ENCODE data around the gene HSPBAP1. TPM values are rescaled to one million over a fixed set of nuclear protein-coding genes. Genes with fewer than 3 reads are reported as not detected.

Gene HSPBAP1
- total RNA-seq, 6 donors from 2014 or later: 6.8 to 36.4 (median 13.9) TPM

DNA sequence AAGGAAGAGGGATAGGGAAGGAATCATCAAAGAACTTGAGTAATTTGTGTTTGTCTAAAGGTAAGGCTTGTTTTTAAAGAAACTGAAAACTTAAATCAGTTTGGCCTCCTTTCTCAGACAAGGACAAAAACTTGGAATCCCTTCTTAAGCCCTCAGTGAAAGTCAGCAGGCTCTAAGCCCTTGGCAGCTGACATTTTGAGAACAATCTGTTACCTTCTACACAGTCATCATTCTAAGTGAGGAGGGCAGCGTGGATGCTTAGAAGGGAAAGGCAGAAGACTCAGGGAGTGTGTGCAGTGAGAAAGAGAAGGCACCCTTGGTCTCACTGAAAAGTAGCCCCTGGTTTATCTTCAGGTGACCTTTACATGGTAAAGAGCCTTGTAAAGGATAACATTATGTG, 10.8 kb downstream of the HSPBAP1 start:
- H3K27ac ChIP-seq: no peak overlapping the region
- H3K27me3 ChIP-seq: no peaks in the 10 kb centered on the region
- TF ChIP-seq POLR2AphosphoS5 (IDR thresholded peaks at IDR 0.05): no peak
- TF ChIP-seq EP300 (IDR thresholded peaks at IDR 0.05): no peak
- TF ChIP-seq POLR2A (IDR thresholded peaks at IDR 0.05): no peak
- TF ChIP-seq CTCF (IDR thresholded peaks at IDR 0.05): no peak
- H3K9me3 ChIP-seq: no peaks in the 10 kb centered on the region
- H3K36me3 ChIP-seq: peaks cover 0 to 4% (median 0%) of the 10 kb centered on the region in 4 donors
- no peak for DNase-seq
- ATAC-seq (ENCODE audit: low FRiP score in 2 of 2): no peak
- H3K4me1 ChIP-seq: no peaks in the 10 kb centered on the region
- WGBS, 2 donors: 91 to 100% methylated on average over 1 of the region's 1 CpG
- no peak overlapping the region for H3K4me3 ChIP-seq

DNA sequence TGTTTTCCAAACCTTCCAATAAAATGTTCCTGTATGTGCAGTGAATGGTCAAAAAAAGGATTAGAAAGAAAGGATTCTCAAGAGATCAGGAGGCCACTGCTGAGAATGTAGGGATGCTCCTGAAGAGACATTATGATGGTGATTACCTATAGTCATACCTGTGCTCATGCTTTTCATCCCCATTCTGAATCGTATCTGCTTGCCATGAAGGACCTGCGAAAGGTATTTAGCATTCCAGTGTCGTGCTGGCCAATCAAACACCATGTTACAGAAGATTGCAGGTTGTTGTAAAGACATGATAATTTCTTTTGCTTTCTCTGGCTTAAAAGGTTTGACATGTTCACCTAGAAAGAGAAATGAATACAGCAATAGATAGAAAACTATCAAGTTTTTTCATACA, 16.1 kb downstream of the HSPBAP1 start:
- DNase-seq (no peak), ATAC-seq (ENCODE audit: low FRiP score in 2 of 2) (no peak)
- peaks cover 0 to 3% (median 0%) of the 10 kb centered on the region in 4 donors for H3K36me3 ChIP-seq
- TF ChIP-seq CTCF (IDR thresholded peaks at IDR 0.05) (no peak), POLR2A (IDR thresholded peaks at IDR 0.05) (no peak)
- H3K27me3 ChIP-seq: no peaks in the 10 kb centered on the region
- H3K4me1 ChIP-seq: no peaks in the 10 kb centered on the region
- no peak overlapping the region for H3K27ac ChIP-seq
- H3K9me3 ChIP-seq: no peaks in the 10 kb centered on the region
- 85% methylated on average over 3 of the region's 3 CpGs for WGBS, 2 donors
- no peak overlapping the region for H3K4me3 ChIP-seq

DNA sequence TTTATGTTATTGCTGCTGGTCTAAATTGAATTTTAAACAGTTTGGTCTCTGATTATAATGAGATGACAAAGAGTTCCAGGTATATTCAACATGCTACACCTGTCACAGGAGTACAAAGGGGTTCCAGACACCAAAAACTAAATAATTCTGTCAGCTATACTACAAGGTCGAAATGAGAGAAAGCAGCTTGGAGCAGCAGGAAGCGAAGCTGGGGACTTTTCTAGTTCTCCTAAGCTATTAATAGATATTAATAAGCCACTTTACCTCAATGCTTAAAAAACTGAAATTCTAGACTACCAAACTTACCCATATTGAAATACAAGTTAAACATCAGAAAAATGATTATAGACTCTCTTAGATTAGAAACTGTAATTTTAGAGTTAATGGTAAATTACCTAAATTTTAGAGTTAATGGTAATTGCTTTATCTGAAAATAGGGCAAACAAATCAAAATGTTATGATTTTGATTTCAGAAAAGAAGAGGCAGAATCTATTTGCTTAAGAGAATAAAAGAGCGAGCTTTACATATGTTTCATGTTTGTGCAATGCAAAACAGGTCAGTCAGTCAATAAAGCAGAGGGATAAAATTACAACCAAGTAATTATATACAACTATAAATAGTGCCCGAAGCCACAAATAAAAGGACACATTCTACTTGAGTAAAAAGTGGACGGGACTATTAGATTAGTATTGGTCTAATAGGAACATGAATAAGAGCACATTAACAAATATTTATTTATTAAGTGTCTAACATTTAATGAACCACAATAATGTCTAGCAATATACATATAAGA, 16.8 kb downstream of the HSPBAP1 start:
- Histone ChIP-seq H3K27ac (no peak overlapping the region), H3K4me1 (no peaks in the 10 kb centered on the region), H3K9me3 (no peaks in the 10 kb centered on the region), H3K36me3 (peaks cover 0 to 3% (median 0%) of the 10 kb centered on the region in 4 donors), H3K4me3 (no peak overlapping the region), H3K27me3 (no peaks in the 10 kb centered on the region)
- no peak for DNase-seq
- no peak for ATAC-seq (ENCODE audit: low FRiP score in 2 of 2)
- no peak for TF ChIP-seq POLR2A (IDR thresholded peaks at IDR 0.05)
- no peak for TF ChIP-seq CTCF (IDR thresholded peaks at IDR 0.05)
- no peak for TF ChIP-seq POLR2AphosphoS5 (IDR thresholded peaks at IDR 0.05)
- no peak for TF ChIP-seq EP300 (IDR thresholded peaks at IDR 0.05)
- 62 to 70% methylated on average over 5 of the region's 5 CpGs for WGBS, 2 donors

- Histone ChIP-seq H3K9me3 (no peaks in the 10 kb centered on the region), H3K27me3 (no peaks in the 10 kb centered on the region), H3K27ac (peak overlapping the region in 1 of 4 donors; percentile 53), H3K4me3 (no peak overlapping the region), H3K4me1 (no peaks in the 10 kb centered on the region), H3K36me3 (peaks cover 0 to 12% (median 0%) of the 10 kb centered on the region in 4 donors)
- no peak for ATAC-seq (ENCODE audit: low FRiP score in 2 of 2)
- DNase-seq: no peak
- TF ChIP-seq EP300 (IDR thresholded peaks at IDR 0.05): no peak
- TF ChIP-seq POLR2A (IDR thresholded peaks at IDR 0.05): no peak
- no peak for TF ChIP-seq POLR2AphosphoS5 (IDR thresholded peaks at IDR 0.05)
- no peak for TF ChIP-seq CTCF (IDR thresholded peaks at IDR 0.05)
- WGBS, 2 donors: 77 to 91% methylated on average over 3 of the region's 3 CpGs
Measured at GRCh38 chr3:122774564-122774963, 19.1 kb downstream of the HSPBAP1 start.

Data from upper lobe of left lung (tissue), 6 donors.